Measurements from ENCODE around the gene UBXN7.

DNA sequence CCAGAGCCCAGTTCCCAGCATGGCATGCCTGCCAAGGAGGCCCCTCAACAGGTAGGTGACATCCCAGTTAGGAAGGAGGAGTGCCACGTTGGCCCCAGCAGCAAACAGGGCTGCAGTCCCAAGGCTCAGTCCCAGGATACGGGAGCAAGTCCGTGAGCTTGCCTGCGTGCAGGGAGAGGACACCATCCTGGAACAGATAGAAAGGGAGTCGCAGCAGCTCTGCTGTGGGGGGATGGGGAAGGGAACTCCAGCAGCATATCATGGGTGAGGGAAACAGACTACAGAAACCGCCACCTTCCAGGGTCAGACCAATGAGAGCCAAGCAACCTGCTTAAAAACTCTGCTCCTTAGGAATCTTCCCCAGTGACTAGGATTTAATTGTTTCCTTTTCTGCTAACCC, 104.8 kb downstream of the UBXN7 start:
- TF ChIP-seq POLR2A (IDR thresholded peaks at IDR 0.05) (no peak), POLR2AphosphoS5 (IDR thresholded peaks at IDR 0.05) (no peak), EP300 (IDR thresholded peaks at IDR 0.05) (no peak)
- TF ChIP-seq, protein P1, sequence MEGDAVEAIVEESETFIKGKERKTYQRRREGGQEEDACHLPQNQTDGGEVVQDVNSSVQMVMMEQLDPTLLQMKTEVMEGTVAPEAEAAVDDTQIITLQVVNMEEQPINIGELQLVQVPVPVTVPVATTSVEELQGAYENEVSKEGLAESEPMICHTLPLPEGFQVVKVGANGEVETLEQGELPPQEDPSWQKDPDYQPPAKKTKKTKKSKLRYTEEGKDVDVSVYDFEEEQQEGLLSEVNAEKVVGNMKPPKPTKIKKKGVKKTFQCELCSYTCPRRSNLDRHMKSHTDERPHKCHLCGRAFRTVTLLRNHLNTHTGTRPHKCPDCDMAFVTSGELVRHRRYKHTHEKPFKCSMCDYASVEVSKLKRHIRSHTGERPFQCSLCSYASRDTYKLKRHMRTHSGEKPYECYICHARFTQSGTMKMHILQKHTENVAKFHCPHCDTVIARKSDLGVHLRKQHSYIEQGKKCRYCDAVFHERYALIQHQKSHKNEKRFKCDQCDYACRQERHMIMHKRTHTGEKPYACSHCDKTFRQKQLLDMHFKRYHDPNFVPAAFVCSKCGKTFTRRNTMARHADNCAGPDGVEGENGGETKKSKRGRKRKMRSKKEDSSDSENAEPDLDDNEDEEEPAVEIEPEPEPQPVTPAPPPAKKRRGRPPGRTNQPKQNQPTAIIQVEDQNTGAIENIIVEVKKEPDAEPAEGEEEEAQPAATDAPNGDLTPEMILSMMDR (IDR thresholded peaks at IDR 0.05): no peak

Measured in suprapubic skin (tissue), 4 donors.